D341Med (cell line): ENCODE data around the gene TM4SF4.
"Not testable (repeated sequence)": the region's sequence is repeated elsewhere in the genome, so short reads cannot be mapped to it uniquely, and the experiment has no call there.

ENCODE experiments used
- DNase-seq: peaks from one replicate; pipeline ENCODE4 v3.0.0; 2012; ENCODE audit warnings: low spot score

TM4SF4 gene

GRCh38 chr3:149474250-149474817 lies at the start of gene TM4SF4:
Gene TM4SF4 (plus strand): TSS chr3:149474697. CDS start chr3:149474878, 181 bp downstream.
- no peak for DNase-seq

- no peak for DNase-seq
Measured at GRCh38 chr3:149424918-149425317, 49.6 kb upstream of the TM4SF4 start.

- no peak for DNase-seq
Measured at GRCh38 chr3:149426325-149426724, 48.2 kb upstream of the TM4SF4 start.

GRCh38 chr3:149428087-149428486 lies 46.4 kb upstream of the TM4SF4 start:
- peak; percentile 48 for DNase-seq

- no peak for DNase-seq
Measured at GRCh38 chr3:149430216-149430615, 44.3 kb upstream of the TM4SF4 start.

- no peak for DNase-seq
Measured at GRCh38 chr3:149432149-149432548, 42.3 kb upstream of the TM4SF4 start.

- no peak for DNase-seq
Measured at GRCh38 chr3:149435996-149436885, 38.3 kb upstream of the TM4SF4 start.

- no peak for DNase-seq
Measured at GRCh38 chr3:149437286-149437685, 37.2 kb upstream of the TM4SF4 start.

GRCh38 chr3:149437710-149438109 lies 36.8 kb upstream of the TM4SF4 start:
- no peak for DNase-seq

GRCh38 chr3:149438981-149439380 lies 35.5 kb upstream of the TM4SF4 start:
- DNase-seq, result no peak

GRCh38 chr3:149441642-149442041 lies 32.9 kb upstream of the TM4SF4 start:
- no peak for DNase-seq

GRCh38 chr3:149442043-149442442 lies 32.5 kb upstream of the TM4SF4 start:
- no peak for DNase-seq

- DNase-seq, result no peak
Measured at GRCh38 chr3:149442851-149443544, 31.5 kb upstream of the TM4SF4 start.

- DNase-seq, result no peak
Measured at GRCh38 chr3:149443545-149443912, 31.0 kb upstream of the TM4SF4 start.

- not testable (repeated sequence) for DNase-seq
Measured at GRCh38 chr3:149444867-149445266, 29.6 kb upstream of the TM4SF4 start.

GRCh38 chr3:149448331-149448831 lies 26.1 kb upstream of the TM4SF4 start:
- no peak for DNase-seq

GRCh38 chr3:149449182-149449581 lies 25.3 kb upstream of the TM4SF4 start:
- no peak for DNase-seq

- no peak for DNase-seq
Measured at GRCh38 chr3:149449799-149450198, 24.7 kb upstream of the TM4SF4 start.

GRCh38 chr3:149450281-149450680 lies 24.2 kb upstream of the TM4SF4 start:
- DNase-seq, result no peak

GRCh38 chr3:149452036-149452435 lies 22.5 kb upstream of the TM4SF4 start:
- no peak for DNase-seq

- DNase-seq, result no peak
Measured at GRCh38 chr3:149453140-149453805, 21.2 kb upstream of the TM4SF4 start.

- no peak for DNase-seq
Measured at GRCh38 chr3:149454746-149455145, 19.8 kb upstream of the TM4SF4 start.
